ENCODE measurements around the gene TNS3.

TNS3 gene

DNA sequence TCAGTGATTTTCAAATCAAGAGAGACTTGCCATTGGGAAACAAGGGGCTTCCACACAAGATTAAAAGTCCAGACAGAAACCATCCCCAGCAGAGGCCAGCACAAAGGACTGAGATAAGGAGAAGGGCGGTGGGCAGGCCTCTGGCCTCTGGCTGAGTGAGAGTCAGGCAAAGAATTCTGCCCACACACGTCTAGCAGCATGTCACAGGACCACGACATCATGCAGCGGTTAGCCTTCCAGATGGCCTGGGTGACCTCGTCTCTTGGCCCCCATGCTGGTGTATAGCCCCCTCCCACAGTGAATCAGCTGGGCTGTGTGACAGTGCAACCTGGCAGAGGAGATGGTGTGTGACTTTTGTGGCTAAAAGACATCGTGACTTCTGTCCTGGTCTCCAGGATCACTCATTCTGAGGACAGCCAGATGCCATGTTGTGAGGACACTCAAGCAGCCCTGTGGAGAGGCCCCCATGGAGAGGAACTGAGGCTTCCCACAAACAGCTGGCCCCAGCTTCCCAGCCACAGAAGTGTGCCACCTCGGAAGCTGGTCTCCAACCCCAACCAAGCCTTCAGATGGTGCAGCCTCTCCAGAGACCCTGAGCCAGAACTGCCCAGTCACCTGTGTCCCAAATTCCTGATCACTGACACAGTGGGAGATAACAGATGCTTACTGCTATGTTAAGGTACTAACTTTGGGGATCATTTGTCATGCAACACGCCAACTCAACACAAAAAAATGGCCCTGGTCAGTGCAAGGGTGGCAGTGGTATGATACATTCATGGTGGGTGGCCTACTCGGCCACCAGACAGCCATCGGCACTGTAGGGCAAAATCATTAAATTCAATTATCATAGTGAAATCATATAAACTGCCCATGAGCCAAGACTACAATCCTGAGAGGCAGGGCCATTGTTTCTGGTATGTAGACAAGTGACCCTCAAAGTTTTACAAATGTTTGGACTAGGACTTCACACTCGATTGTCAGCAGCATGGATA is 73.2 kb downstream of the TNS3 start:
- no peak for DNase-seq (ENCODE audit: low read depth in 1 of 2, low spot score in 1 of 2)

DNA sequence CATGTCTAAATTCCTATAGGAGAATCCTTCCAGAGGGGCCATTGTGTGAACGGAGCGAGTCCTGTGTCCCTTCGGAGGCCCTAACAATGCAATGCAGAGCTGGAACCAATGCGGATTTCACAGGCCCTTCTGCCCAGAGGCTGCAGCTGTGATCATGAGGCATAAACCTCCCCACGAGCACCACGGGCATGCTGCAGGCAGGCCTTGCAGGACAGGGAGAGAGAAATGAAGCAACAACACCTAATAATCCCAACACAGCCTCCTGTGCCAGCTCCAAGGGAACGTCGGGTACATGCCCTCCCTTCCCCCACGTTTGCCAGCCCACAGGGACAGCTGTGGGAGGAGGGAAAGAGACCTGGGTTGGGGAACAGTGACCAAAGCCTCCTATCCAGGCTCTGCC is 74.4 kb downstream of the TNS3 start:
- no peak for DNase-seq (ENCODE audit: low read depth in 1 of 2, low spot score in 1 of 2)

DNA sequence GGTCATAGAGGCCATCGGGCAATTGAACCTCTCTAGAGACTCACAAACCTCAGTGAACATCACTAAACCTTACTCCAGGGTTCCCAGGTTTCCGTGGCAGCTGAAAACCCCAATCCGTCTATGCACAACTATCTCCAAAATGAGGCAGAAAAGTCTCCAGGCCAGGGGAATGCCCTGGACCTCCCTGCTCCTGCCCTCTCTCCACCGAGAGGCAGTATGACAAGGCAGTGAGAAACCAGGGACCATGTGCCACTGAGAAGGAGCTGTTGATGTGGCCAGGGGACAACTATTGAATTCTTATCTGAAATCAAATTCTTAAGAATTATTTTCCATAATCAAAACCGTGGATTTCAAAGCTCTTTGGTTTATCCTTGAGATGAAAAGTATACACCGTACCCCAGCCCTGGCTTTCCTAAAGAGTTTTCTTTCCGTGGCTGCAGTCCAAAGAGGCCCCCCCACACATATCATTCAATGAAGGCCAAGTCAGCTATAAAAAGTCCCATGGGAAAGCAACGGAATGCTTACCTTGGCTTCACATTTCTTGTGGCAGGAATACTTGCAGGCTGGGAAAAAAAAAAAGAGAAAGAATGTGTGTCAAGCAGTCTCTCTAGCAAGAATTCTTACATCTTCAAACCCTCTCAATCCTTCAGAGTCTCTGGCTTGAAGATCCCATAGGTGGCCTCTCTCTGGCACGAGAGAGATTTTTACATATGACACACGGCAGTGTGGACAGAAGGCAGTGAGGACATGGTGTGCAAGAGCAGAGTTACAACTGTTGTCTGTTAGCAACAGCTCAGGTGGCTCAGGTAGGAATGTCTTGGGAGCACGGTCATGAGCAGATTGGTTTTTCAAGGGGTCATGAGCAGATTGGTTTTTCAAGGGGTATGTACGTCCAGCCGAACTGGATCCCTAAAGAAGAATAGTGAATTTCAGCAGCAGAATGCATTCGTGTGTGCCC is 75.2 kb downstream of the TNS3 start:
- no peak for DNase-seq (ENCODE audit: low read depth in 1 of 2, low spot score in 1 of 2)

DNA sequence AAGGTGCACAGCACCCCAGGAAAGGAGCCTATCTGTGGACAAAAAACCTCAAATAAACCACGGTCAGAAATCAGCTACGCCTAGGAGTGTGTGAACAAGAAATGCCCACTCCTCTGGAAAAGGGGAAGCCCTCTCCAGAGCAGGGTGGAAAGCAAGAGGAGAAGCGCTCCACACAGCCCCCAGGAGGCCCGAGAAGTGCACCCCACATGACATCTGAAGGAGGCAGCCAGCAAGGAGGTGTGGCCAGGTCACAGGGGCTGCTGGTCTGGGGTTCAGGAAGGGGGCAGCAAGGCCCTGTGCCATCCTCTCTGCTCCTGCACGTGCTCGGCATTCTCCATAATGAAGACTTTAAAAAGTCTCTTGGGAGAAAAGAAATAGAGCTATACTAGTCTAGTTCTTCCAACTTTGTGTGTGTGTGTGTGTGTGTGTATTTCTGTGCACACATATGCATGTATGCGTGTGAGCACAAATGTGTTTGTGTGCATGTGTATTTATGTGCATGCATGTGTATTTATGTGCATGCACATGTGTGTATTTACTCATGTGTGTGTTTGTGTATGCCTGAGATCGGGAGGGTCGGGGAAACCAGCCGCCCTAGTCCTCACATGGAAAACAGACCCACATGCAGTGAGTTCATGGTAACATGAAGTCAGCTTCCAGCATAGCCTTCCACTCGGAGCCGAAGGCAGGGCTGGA is 76.5 kb downstream of the TNS3 start:
- DNase-seq (ENCODE audit: low read depth in 1 of 2, low spot score in 1 of 2), result no peak

DNA sequence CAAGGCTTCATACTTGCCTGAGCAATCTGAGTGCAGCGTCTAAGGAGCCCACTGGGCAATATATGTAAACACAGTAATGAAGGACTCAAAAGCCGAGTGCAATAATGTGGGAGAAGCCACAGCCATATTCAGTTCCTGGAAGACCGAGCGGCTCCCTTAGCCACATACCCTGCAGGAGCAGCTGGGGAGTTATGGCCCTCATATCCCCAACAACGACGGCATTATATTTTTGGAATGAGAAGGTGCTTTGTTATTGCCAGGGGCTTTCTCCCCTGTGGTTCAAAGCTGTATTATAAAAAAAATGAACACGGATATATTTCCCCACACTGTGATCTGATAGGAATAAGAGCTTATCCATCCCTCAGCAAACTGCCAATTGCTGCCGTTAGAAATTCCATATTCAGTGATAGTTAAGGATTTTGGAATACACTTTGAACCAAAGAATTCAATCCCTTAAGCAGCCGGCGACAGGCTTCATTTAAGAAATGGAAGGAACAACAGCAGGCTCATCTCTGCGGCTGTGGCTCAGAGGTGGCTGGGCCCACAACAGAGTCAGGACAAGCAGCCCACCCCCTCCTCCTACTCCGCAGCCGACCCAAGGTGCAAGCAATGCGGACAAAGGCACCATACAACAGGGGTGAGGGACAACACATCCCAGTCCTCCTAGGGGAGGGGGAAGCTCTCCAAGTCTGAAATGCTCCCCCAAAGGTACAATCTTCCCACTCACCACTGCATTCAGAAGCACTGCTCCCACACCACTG is 77.2 kb downstream of the TNS3 start:
- no peak for DNase-seq (ENCODE audit: low read depth in 1 of 2, low spot score in 1 of 2)

DNA sequence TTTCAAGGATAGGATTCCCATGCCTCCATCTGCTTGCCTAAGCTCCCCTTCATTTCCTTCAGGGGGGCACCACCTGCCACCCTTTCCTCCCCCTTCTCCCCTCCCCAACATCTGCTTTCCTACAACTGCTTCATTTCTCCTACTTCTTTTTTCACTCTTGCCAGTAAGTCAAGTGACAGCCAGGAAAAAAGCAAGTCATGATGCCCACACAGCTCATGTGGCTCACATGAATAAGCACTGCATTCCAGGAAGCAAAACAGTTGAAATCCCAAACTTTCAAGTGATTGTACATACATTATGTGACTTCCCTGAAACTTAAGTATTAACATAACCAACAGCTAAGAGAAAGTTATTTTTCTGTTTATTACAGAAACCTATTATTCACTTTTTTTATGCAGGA is 78.6 kb downstream of the TNS3 start:
- no peak for DNase-seq (ENCODE audit: low read depth in 1 of 2, low spot score in 1 of 2)

DNA sequence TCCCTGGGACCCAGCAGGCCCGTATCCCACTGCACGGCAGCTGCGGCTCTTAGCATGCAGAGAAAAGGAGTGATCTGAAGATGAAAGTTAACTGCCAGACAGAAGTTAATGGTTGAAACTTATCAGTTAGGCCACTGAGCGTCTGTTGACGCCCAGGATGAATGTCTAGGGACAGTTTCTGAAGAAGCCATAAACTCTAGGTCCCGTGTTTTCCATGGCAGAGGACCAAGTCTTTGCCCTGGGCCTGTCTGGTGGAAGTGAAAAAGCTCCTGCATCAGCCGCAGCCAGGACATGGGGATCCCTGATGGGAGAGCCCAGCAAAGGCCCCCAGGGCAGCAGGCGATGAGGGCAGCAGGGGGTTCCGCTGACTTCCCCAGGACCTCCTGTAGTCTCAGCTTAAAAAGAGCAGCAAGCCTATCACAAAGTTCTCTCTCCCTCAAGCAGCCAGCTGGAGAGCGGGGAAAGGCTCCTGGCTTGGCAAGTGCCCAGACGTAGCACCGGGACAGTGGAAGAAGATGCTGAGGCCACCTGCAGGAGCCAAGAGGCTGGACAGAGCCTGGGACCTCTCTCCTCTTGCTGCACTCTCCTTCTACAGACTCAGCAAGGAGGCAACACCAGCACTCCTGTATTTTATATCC is 79.6 kb downstream of the TNS3 start:
- DNase-seq (ENCODE audit: low read depth in 1 of 2, low spot score in 1 of 2), result no peak

DNA sequence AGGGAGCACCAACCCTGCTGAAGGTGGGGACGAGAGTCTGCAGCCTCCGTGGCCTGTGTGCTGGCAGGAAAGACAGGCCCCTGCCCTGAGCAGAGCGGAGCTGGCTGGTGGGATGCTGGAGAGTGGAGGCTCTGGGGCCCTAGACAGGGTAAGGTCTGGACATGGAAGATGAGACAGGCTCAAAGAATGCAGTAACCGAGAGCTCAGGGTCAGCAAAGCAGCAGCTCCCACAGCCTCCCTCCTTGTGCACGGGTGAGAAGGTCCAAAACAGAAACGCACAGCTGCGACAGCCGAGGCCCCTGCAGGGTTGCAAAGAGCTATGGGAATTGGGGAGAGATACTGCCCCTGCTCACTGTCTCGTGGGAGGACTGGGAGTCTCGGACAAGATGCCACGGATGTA is 80.5 kb downstream of the TNS3 start:
- DNase-seq (ENCODE audit: low read depth in 1 of 2, low spot score in 1 of 2), result no peak

DNA sequence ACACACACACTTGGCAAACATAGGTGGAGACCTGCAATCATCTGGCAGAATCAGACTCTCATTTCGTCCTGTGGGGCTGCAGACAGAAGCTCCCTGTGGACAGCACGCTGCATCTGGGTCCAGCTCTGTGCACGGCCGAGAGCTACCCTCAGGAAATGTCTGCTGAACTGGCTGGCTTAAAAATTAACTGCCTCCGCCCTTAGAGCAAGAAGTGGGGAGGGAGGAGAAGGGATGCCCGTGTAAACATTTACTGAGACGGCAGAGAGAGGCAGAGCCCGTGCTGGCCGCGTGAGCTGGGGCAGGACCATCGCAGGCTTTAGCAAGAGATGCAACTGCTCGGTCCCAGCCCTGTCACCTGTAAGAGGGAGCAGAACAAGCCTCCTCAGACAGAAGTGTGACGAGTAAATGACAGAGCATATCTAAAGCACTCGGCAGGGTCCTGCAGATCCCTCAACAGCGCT is 81.8 kb downstream of the TNS3 start:
- no peak for DNase-seq (ENCODE audit: low read depth in 1 of 2, low spot score in 1 of 2)

DNA sequence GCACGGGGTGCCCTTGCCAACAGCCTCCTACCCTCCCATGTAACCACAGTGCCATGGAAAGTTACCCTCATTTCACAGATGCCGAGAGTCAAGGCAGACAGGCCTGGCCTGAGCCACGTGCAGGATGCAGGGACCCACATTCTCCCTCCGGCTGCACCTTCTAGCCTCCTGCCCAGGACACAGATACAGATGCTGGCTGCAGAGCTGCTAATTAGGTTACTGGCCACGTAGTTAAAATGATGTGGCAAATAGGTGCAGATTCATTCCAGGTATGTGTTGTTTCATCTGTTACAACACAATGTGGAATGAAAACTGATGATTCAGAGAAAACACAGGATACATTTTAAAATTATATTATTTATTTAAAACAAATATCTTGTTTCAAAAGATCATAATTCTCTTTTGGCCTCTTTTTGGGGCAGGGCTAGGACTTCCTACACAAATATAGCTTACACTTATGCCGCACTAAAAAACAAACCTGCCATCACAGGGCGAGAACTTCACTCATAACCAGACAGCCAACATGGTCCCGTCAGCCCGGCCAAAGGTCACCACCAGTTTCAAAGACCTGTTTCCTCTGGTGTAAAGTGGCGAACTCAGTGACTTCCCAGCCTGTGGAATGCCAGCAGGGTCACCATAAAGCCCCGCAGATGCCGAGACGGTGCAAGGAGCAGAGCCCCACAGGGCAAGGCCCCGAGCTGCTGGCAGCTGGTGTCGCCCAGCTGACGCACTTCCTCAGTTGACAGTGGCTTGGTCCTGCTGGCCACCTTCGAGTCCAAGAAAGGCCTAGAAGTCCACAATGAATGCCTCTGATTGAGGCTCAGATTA is 83.5 kb downstream of the TNS3 start:
- no peak for DNase-seq (ENCODE audit: low read depth in 1 of 2, low spot score in 1 of 2)

DNA sequence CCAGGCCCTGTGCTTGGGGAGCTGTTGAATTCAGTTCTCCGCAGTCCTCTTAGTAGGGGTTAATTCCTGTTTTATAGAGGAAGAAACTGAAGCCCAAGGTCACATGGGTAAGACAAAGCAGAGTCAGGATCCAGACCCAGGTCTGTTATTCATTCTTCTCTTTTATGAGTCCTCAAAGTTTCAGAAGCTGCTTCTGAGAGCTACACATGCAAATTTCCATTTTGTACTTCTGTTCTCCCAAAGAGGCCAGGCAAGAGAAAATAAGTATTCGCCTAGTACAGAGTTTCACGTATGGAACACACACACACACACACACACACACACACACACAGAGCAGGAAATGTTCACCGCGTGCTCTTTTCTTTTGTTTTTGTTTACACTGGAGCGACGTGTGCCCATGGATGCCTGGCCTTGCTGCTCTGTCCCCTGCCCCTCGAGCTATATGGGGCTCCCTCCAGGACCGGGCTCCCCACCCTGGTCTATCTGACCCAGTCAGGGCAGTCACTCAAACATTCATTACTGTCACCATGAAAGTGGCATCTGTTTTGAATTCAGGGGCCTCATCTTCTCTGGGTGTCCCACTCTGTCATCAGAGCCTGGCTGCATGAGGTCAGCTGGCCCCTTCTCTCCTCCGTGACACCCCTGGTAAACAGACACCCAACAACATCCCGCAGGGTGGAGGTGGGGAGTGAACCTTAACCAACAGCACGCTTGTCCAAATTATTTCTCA is 84.4 kb downstream of the TNS3 start:
- DNase-seq (ENCODE audit: low read depth in 1 of 2, low spot score in 1 of 2), result no peak

DNA sequence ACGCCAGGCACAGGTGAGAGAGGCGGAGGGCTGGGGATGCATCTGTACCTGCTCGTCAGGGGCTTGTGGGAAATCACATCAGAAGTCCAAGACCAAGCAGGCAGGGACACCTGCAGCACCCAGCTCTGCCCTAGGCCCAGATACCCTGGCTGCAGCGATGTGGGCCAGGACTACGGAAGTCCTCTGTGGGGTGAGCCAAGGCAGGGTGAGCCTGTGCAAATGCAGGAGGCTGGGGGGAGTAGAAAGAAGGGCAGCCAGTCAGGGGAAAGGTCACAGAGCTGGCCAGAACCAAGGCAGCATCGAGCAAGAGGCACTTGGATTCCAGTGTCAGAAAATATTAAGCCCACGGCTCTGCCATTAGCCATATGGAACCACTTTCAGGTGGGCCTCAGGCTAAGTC is 85.2 kb downstream of the TNS3 start:
- DNase-seq (ENCODE audit: low read depth in 1 of 2, low spot score in 1 of 2), result no peak

DNA sequence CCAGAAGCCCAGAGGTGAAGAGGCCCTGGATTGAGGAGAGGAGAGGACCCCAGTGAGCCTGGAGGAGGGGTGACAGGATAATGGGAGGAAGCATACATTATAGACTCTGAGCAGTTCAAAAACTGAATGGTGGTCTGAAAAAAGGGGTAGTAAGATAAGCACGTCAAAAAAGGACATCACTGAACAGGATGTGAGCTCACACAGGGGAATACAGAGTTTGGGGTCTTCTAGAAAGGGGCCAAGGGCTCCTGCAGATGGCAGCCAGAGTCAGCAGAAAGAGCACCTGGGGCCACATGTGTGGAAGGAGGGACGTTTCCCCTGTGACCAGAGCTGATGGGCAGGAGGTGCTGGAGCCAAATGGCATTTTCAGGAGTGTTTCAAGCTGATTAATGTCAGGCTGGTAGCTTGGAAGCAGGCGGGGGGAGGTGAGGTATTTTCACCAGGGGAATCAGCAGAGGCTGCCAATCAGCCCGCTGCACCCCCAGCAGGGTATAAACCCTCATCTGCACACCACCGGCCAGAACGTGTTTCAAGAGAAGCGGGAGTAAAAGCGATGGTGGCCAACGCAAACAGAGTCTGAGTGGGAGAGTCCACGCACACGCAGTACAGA is 85.8 kb downstream of the TNS3 start:
- DNase-seq (ENCODE audit: low read depth in 1 of 2, low spot score in 1 of 2), result no peak

DNA sequence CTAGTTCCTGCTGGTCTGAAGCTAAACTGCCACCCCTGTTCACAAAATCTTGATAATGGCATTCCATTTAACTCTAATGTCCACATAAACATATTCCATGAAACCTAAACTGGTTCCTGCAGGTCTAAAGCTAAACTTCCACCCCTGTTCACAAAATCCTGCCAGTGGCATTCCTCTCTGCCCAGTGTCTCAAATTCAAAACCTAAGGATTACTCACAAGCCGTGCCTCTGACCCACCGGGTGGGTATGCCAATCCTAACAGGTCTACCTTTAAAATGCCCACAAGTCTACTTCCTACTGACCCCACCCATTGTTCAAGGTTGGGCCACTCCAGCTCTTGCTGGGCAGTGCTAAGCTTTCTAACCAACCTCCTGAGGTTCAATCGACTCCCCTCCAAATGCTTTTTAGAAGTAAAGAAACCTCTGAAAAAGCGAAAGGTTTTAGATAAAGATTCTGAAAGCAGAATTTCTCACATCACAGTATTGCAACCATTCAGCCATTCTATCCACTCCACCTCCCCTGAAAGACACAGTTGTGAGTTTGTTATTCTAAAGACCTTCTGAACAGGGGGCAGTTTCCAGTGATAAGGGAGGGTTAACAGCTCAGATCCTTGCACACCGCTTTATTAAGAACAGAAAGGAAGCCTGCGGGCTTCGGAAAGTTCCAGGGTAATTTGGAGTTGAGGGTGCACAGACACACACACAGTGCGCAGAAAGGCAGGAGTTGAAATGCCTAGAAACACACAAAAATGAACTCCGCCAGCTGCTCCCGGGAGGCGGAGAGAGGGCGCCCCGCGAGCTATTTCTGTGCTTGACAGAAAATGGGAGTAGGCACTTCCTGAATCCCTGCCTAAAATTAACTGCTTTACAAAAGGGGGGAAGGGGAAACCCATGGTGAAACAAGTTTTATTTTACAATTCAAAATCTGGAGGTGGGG is 87.7 kb downstream of the TNS3 start:
- no peak for DNase-seq (ENCODE audit: low read depth in 1 of 2, low spot score in 1 of 2)

DNA sequence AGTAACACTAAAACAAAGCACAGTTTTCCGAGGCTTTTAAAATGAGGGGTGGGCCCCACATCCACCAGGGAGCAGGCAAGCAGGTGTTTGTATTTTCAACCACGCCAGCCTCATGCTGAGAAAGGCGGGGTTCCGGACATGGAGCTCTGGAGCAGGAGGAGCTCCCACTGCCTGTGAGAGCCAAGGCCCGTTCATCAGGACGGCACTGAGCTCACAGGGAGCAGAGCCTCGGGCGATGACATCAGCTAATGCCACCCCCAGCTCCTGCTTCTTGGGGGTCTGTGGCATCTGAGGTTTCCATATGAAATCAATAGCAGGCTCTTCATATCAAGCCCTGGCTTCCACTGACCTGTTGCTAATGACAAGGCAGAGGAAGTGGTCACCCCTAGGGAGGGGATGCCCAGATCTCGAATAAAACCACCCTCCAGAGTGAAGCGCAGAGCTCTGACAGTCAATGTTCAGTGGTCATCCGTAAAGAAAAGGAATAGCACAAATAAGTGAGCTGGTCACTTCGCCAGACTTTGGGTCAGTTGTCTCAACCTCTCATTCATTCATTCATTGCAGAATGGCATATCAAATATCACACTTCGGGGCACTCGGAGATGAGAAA is 89.1 kb downstream of the TNS3 start:
- DNase-seq (ENCODE audit: low read depth in 1 of 2, low spot score in 1 of 2), result no peak

DNA sequence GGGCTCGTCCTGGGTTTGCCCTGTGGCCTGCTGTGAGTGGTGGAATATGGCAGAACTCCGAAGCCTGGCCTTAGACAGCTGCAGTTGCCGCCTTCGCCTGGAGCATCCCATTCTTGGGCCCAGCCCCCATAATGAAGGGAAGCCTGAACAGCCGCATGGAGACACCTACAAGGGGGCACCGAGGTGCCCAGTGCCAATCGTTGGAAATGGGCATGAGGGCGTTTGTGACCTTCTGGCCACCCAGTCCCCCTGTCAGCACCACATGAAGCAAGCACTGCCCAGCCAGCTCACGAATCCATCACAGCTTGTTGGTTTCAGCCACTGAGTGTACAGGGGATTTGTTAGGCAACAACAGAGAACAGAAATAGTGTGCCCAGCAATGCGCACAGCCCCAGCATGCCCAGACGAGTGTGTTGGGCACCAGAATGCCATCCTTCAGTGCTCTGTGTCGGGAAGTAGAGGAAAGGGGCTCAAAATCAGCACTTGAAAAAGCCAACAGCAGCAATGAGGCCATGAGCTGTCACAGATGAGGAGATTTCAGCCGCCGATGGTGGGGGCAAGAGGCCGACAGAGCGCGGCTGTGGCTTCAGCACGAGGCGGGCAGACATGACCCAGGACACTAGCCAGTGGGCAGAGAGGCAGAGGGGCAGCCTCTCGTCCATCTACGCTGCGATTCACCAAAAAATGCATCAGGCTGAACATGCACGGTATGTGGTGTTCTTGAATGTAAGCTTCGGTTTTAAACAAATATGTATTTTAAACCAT is 91.2 kb downstream of the TNS3 start:
- DNase-seq (ENCODE audit: low read depth in 1 of 2, low spot score in 1 of 2), result no peak
